Measurements from ENCODE around the gene KSR1. TPM values are rescaled to one million over a fixed set of nuclear protein-coding genes. Genes with fewer than 3 reads are reported as not detected.
"Not testable (repeated sequence)": the region's sequence is repeated elsewhere in the genome, so short reads cannot be mapped to it uniquely, and the experiment has no call there.

Gene KSR1
- total and polyA plus RNA-seq, 4 donors, result 19.0 to 75.7 (median 42.6) TPM

GRCh38 chr17:27638415-27638914, 182.2 kb downstream of the KSR1 start:
- DNase-seq; H3K36me3 ChIP-seq (ENCODE audit: control insufficient read depth in 1 of 2, insufficient read depth in 2 of 2, low read length in 1 of 2); H3K27me3 ChIP-seq (ENCODE audit: control insufficient read depth in 1 of 2, insufficient read depth in 2 of 2, low read length in 1 of 2); H3K4me1 ChIP-seq (ENCODE audit: control insufficient read depth in 1 of 2, insufficient read depth in 2 of 2, low read length in 2 of 2); intact Hi-C loops (cut with DNase I); H3K9me3 ChIP-seq (ENCODE audit: control insufficient read depth, low read length); H3K27ac ChIP-seq (ENCODE audit: low read depth in 1 of 2, low read length in 2 of 2); H3K4me3 ChIP-seq (ENCODE audit: low read length in 2 of 2); ATAC-seq (ENCODE audit: low FRiP score): not testable (repeated sequence)
- WGBS, 2 donors, result 92 to 94% methylated on average over 1 of the region's 5 CpGs

DNA sequence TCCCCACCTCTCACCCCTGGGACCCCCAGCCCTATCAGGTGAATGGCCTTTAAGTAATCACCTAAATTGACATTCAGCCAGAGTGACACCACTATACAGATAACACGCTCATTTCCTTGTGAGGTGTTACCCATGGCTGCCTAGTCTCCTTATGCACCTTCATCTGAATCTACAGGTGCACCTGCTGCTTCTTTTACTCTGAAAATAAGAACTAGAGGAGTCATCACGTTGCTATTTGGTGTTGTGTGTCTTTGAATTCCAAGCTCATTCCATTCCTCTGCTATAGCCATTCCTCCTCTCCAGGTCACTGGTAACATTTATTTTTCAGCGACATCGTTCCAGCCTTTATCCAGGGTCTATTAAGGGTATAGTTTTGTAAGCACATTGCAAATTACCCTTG, 184.5 kb downstream of the KSR1 start:
- H3K9me3 ChIP-seq (ENCODE audit: control insufficient read depth, low read length), result no peaks in the 10 kb centered on the region
- no peak overlapping the region for H3K4me3 ChIP-seq (ENCODE audit: low read length in 2 of 2)
- H3K27ac ChIP-seq (ENCODE audit: low read depth in 1 of 2, low read length in 2 of 2), result no peak overlapping the region
- intact Hi-C loops (cut with DNase I), result no loop called here
- DNase-seq (no peak), ATAC-seq (ENCODE audit: low FRiP score) (no peak)
- no peaks in the 10 kb centered on the region for H3K36me3 ChIP-seq (ENCODE audit: control insufficient read depth in 1 of 2, insufficient read depth in 2 of 2, low read length in 1 of 2)
- H3K27me3 ChIP-seq (ENCODE audit: control insufficient read depth in 1 of 2, insufficient read depth in 2 of 2, low read length in 1 of 2), result no peaks in the 10 kb centered on the region
- H3K4me1 ChIP-seq (ENCODE audit: control insufficient read depth in 1 of 2, insufficient read depth in 2 of 2, low read length in 2 of 2), result no peaks in the 10 kb centered on the region
- WGBS, 2 donors, result 73 to 76% methylated on average over 4 of the region's 4 CpGs

- no peak for DNase-seq
These were observed 188.3 kb downstream of the KSR1 start for GRCh38 chr17:27644586-27644985.

DNA sequence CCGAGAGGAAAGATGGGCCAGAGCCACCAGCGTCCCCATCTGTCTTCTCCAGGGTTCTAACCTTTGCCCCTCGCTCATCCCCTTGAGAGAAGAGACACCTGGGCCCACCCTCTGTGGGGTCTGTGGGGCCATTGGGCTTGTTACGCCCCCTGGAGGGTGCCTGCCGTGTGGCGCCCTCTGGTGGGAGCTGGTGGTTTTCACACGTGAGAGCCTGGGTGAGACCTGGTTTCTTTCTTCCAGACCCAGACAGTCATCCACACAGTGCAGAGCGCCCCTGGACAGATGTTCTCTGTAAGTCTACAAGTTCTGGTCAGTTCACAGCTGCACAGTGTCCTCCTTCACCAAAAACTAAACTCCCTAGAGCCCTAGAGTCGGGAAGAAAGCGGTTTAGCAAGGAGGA, 189.4 kb downstream of the KSR1 start:
- H3K9me3 ChIP-seq (ENCODE audit: control insufficient read depth, low read length); DNase-seq; ATAC-seq (ENCODE audit: low FRiP score); H3K4me3 ChIP-seq (ENCODE audit: low read length in 2 of 2); intact Hi-C loops (cut with DNase I); H3K4me1 ChIP-seq (ENCODE audit: control insufficient read depth in 1 of 2, insufficient read depth in 2 of 2, low read length in 2 of 2); H3K27ac ChIP-seq (ENCODE audit: low read depth in 1 of 2, low read length in 2 of 2); H3K27me3 ChIP-seq (ENCODE audit: control insufficient read depth in 1 of 2, insufficient read depth in 2 of 2, low read length in 1 of 2); H3K36me3 ChIP-seq (ENCODE audit: control insufficient read depth in 1 of 2, insufficient read depth in 2 of 2, low read length in 1 of 2): not testable (repeated sequence)
- 93 to 94% methylated on average over 2 to 3 of the region's 10 CpGs for WGBS, 2 donors

More at GRCh38 chr17:27644586-27644985, 188.3 kb downstream of the KSR1 start:
- Histone ChIP-seq H3K27ac (ENCODE audit: low read depth in 1 of 2, low read length in 2 of 2) (no peak overlapping the region), H3K4me1 (ENCODE audit: control insufficient read depth in 1 of 2, insufficient read depth in 2 of 2, low read length in 2 of 2) (no peaks in the 10 kb centered on the region), H3K4me3 (ENCODE audit: low read length in 2 of 2) (no peak overlapping the region), H3K36me3 (ENCODE audit: control insufficient read depth in 1 of 2, insufficient read depth in 2 of 2, low read length in 1 of 2) (no peaks in the 10 kb centered on the region), H3K9me3 (ENCODE audit: control insufficient read depth, low read length) (no peaks in the 10 kb centered on the region), H3K27me3 (ENCODE audit: control insufficient read depth in 1 of 2, insufficient read depth in 2 of 2, low read length in 1 of 2) (no peaks in the 10 kb centered on the region)
- ATAC-seq (ENCODE audit: low FRiP score), result peak; percentile 45
- intact Hi-C loops (cut with DNase I), result no loop called here
- WGBS, 2 donors, result 40 to 51% methylated on average over 9 of the region's 9 CpGs

- intact Hi-C loops (cut with DNase I), result no loop called here
- ATAC-seq (ENCODE audit: low FRiP score) (no peak), DNase-seq (no peak)
- Histone ChIP-seq H3K27me3 (ENCODE audit: control insufficient read depth in 1 of 2, insufficient read depth in 2 of 2, low read length in 1 of 2) (no peaks in the 10 kb centered on the region), H3K27ac (ENCODE audit: low read depth in 1 of 2, low read length in 2 of 2) (no peak overlapping the region), H3K4me1 (ENCODE audit: control insufficient read depth in 1 of 2, insufficient read depth in 2 of 2, low read length in 2 of 2) (no peaks in the 10 kb centered on the region), H3K4me3 (ENCODE audit: low read length in 2 of 2) (no peak overlapping the region), H3K9me3 (ENCODE audit: control insufficient read depth, low read length) (no peaks in the 10 kb centered on the region), H3K36me3 (ENCODE audit: control insufficient read depth in 1 of 2, insufficient read depth in 2 of 2, low read length in 1 of 2) (no peaks in the 10 kb centered on the region)
- 96 to 98% methylated on average over 13 of the region's 13 CpGs for WGBS, 2 donors
These were observed 190.0 kb downstream of the KSR1 start for GRCh38 chr17:27646232-27646631.

DNA sequence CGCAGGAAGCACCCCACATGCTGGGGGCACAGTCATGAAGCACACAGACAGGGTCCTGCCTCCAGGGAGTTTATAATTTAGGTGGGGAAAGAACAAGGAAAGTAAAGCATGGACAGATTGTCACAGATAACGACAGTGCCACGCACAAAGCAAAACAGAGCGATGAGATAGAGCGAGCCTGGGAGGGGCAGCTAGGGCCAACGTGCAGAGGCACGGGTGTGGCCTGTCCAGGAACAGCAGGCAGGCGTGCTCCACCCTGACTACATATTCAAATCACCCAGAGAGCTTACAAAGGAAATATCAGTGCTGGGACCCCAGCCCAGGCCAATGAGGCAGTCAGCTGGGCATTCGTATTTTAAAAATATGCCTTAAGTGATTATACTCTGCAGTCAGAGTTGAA, 191.5 kb downstream of the KSR1 start:
- DNase-seq (no peak), ATAC-seq (ENCODE audit: low FRiP score) (no peak)
- H3K4me3 ChIP-seq (ENCODE audit: low read length in 2 of 2), result no peak overlapping the region
- H3K9me3 ChIP-seq (ENCODE audit: control insufficient read depth, low read length), result no peaks in the 10 kb centered on the region
- H3K36me3 ChIP-seq (ENCODE audit: control insufficient read depth in 1 of 2, insufficient read depth in 2 of 2, low read length in 1 of 2), result no peaks in the 10 kb centered on the region
- intact Hi-C loops (cut with DNase I), result no loop called here
- H3K27ac ChIP-seq (ENCODE audit: low read depth in 1 of 2, low read length in 2 of 2), result no peak overlapping the region
- 83 to 88% methylated on average over 9 of the region's 9 CpGs for WGBS, 2 donors
- H3K4me1 ChIP-seq (ENCODE audit: control insufficient read depth in 1 of 2, insufficient read depth in 2 of 2, low read length in 2 of 2), result no peaks in the 10 kb centered on the region
- H3K27me3 ChIP-seq (ENCODE audit: control insufficient read depth in 1 of 2, insufficient read depth in 2 of 2, low read length in 1 of 2), result no peaks in the 10 kb centered on the region

- H3K4me3 ChIP-seq (ENCODE audit: low read length in 2 of 2); H3K27me3 ChIP-seq (ENCODE audit: control insufficient read depth in 1 of 2, insufficient read depth in 2 of 2, low read length in 1 of 2); H3K36me3 ChIP-seq (ENCODE audit: control insufficient read depth in 1 of 2, insufficient read depth in 2 of 2, low read length in 1 of 2); H3K27ac ChIP-seq (ENCODE audit: low read depth in 1 of 2, low read length in 2 of 2); H3K9me3 ChIP-seq (ENCODE audit: control insufficient read depth, low read length); DNase-seq; intact Hi-C loops (cut with DNase I); H3K4me1 ChIP-seq (ENCODE audit: control insufficient read depth in 1 of 2, insufficient read depth in 2 of 2, low read length in 2 of 2); ATAC-seq (ENCODE audit: low FRiP score): not testable (repeated sequence)
- 67 to 68% methylated on average over 5 of the region's 5 CpGs for WGBS, 2 donors
These were observed 192.9 kb downstream of the KSR1 start for GRCh38 chr17:27649111-27649571.

GRCh38 chr17:27649929-27650328, 193.7 kb downstream of the KSR1 start:
- ATAC-seq (ENCODE audit: low FRiP score), result no peak
- H3K27ac ChIP-seq (ENCODE audit: low read depth in 1 of 2, low read length in 2 of 2), result no peak overlapping the region
- no peaks in the 10 kb centered on the region for H3K27me3 ChIP-seq (ENCODE audit: control insufficient read depth in 1 of 2, insufficient read depth in 2 of 2, low read length in 1 of 2)
- H3K36me3 ChIP-seq (ENCODE audit: control insufficient read depth in 1 of 2, insufficient read depth in 2 of 2, low read length in 1 of 2), result no peaks in the 10 kb centered on the region
- intact Hi-C loops (cut with DNase I), result loop anchor here (2.0 to 5.0 kb wide), 2 partner anchors 47 to 107 kb away; no protein-coding TSS in a partner anchor
- no peaks in the 10 kb centered on the region for H3K4me1 ChIP-seq (ENCODE audit: control insufficient read depth in 1 of 2, insufficient read depth in 2 of 2, low read length in 2 of 2)
- no peak overlapping the region for H3K4me3 ChIP-seq (ENCODE audit: low read length in 2 of 2)
- DNase-seq, result peak in 1 of 2 donors; percentile 87
- H3K9me3 ChIP-seq (ENCODE audit: control insufficient read depth, low read length), result no peaks in the 10 kb centered on the region
- WGBS, 2 donors, result 33 to 49% methylated on average over 16 of the region's 16 CpGs

DNA sequence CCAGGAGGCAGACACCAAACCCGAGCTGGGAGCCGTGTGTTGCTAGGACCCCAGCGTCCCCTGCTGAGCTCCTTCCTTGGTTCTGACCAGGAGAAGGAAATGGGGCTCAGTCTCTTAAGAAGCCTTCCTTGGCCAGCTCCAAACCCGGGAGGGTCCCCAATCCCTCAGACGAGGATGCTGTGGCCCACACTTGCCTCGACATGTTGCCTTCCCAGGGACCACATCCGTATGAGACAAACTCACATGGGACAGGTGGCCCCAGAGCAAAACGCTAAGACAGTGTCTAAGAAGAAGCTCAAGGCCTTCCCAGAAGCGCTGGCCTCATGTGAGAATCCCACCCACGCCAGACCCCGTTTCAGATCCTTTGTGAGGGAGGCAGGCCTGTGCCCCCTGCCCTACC, 194.6 kb downstream of the KSR1 start:
- intact Hi-C loops (cut with DNase I), result loop anchor here (2.0 to 5.0 kb wide), 2 partner anchors 48 to 106 kb away; no protein-coding TSS in a partner anchor
- Histone ChIP-seq H3K27me3 (ENCODE audit: control insufficient read depth in 1 of 2, insufficient read depth in 2 of 2, low read length in 1 of 2) (no peaks in the 10 kb centered on the region), H3K4me1 (ENCODE audit: control insufficient read depth in 1 of 2, insufficient read depth in 2 of 2, low read length in 2 of 2) (no peaks in the 10 kb centered on the region), H3K36me3 (ENCODE audit: control insufficient read depth in 1 of 2, insufficient read depth in 2 of 2, low read length in 1 of 2) (no peaks in the 10 kb centered on the region), H3K4me3 (ENCODE audit: low read length in 2 of 2) (no peak overlapping the region), H3K27ac (ENCODE audit: low read depth in 1 of 2, low read length in 2 of 2) (no peak overlapping the region), H3K9me3 (ENCODE audit: control insufficient read depth, low read length) (no peaks in the 10 kb centered on the region)
- 80 to 82% methylated on average over 11 of the region's 11 CpGs for WGBS, 2 donors
- ATAC-seq (ENCODE audit: low FRiP score) (no peak), DNase-seq (peak in 1 of 2 donors; percentile 44)

All from aorta (tissue), 5 donors.